HG03342 (cell line): ENCODE results near the gene ARHGEF38.
"Not testable (repeated sequence)": the region's sequence is repeated elsewhere in the genome, so short reads cannot be mapped to it uniquely, and the experiment has no call there.

Experiments used
- ATAC-seq: cut with Tn5 transposase; IDR thresholded peaks from one replicate; pipeline ENCODE4 v1.9.1; 2021; ENCODE audit warnings: mild to moderate bottlenecking, moderate library complexity; ENCODE audit not compliant: unreplicated experiment

Gene ARHGEF38

DNA sequence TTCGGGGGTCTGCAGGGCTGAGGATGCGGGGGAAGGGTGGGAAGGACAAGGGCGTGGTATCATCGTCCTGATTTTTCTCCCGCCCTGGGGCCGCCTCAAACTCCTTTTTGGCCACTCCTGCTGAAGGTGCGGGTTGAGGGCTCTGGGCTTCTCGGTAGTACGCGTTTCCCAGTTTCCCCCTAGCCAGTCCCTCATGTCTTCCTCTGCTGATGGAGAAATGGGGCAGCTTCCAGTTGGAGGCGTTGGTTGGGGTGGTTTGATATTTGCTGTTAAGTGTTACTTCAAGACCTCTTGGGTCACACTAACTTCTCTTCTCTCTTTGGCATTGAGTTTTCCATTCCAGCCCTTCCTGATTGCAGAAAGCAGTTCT is 156.6 kb downstream of the ARHGEF38 start:
- peak; percentile 38 for ATAC-seq

- ATAC-seq: no peak
Measured at GRCh38 chr4:105710012-105710600, 157.7 kb downstream of the ARHGEF38 start.

DNA sequence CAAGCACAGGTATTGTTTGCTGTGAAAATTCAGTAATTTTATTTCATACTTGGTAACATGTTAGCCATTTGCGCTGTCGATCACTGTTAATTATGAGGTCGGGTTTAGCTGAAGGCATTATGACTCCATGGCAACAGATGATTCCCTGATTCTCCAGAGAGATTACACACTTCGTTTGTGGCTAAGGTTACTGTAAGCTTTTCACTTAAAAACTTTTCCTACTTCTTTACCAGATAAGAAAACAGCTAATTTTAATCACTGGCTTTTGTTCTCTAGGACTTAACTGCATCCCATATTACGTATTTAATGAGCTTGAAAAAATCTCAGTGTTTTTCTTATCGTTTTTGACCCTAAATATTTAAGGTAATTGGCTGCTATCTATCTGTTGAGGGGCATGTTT is 158.3 kb downstream of the ARHGEF38 start:
- ATAC-seq: no peak

DNA sequence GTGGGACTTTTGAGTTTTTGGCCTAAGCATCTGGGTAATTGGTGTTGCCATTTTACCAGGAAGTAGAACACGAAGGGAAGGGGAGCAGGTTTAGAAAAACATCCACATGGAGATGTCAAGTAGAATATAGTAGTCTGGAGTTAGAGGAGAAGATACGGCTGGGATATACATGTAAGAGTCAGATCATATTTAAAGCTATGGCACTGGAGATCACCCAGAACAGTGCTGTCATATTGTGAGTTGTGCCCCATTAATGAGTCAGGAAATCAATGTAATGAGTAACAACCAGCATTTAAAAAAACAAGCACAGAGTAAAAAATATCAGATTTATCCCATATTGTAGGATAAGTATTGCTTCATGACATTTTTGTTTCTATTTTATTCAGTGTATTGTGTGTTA is 160.3 kb downstream of the ARHGEF38 start:
- no peak for ATAC-seq

DNA sequence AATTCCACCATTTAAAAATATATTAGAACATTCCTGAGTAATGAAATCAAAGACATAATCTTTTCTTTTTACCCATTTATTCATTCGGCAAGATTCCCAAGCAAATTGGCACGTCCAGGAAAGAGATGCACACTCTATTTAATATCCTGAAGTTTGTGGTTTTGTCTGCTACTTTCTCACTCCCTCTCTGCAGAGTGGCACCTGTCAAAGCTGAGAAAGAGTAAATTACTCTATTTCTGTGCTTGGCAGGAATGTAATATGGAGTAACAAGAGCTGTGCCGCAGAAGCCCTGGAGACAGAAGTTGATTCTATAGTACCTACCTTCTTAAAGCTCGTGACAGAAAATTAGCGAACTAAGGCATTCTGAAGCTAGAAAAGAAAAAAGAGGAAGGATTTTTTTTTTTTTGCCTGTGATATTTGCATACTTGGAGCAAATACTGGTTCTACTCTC is 161.7 kb downstream of the ARHGEF38 start:
- ATAC-seq: peak; percentile 71

DNA sequence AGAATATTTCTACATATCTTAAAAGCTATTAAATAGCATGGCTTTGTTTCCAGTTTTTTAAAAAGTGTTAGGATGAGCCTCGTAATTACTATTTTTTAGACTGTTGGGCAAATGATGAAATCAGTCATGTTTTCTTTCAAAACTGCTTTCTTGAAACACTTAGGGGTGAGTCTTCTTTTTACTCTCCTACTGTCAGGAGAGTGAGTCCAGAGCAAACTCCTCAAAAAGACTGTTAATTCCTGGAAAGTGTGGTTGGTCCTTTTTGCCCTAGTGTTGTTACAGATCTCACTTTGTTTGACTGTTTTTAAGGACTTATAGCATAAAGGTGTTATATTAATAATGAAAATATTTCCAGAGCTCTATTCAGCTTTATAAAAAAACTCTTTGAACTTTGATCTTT is 162.5 kb downstream of the ARHGEF38 start:
- no peak for ATAC-seq

GRCh38 chr4:105715692-105716278 is 163.4 kb downstream of the ARHGEF38 start:
- no peak for ATAC-seq

GRCh38 chr4:105719204-105719603 is 166.8 kb downstream of the ARHGEF38 start:
- ATAC-seq: no peak

- ATAC-seq: no peak
Measured at GRCh38 chr4:105725623-105726022, 173.2 kb downstream of the ARHGEF38 start.

DNA sequence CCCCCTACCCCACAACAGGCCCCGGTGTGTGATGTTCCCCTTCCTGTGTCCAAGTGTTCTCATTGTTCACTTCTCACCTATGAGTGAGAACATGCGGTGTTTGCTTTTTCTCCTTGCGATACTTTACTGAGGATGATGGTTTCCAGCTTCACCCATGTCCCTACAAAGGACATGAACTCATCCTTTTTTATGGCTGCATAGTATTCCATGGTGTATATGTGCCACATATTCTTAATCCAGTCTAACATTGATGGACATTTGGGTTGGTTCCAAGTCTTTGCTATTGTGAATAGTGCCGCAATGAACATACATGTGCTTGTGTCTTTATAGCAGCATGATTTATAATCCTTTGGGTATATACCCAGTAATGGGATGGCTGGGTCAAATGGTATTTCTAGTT is 177.5 kb downstream of the ARHGEF38 start:
- not testable (repeated sequence) for ATAC-seq
